Measurements from ENCODE around the gene TLR2. TPM values are rescaled to one million over a fixed set of nuclear protein-coding genes. Genes with fewer than 3 reads are reported as not detected.

The TLR2 gene
- 0.08 to 0.37 TPM (median 0.18 TPM) in 4 of 5 replicates, not detected in the other for total RNA-seq (2022; extraction: Qiagen RNA extraction; ENCODE audit: low read depth)

GRCh38 chr4:153684182-153684970 lies at the start of gene TLR2:
TSS of gene TLR2 (plus strand) at chr4:153684280. CDS start at chr4:153702908, 18,628 bp downstream.

Other genes starting within 250 kb of the TLR2 start
- 4.1 to 6.2 TPM (median 5.3 TPM) in 5 replicates for gene TMEM131L, start 217.9 kb upstream of the TLR2 start, total RNA-seq (2022; extraction: Qiagen RNA extraction; ENCODE audit: low read depth)
- gene RNF175, start 75.7 kb downstream of the TLR2 start, total RNA-seq (2022; extraction: Qiagen RNA extraction; ENCODE audit: low read depth), result not detected in 5 replicates
- gene SFRP2, start 104.8 kb downstream of the TLR2 start, total RNA-seq (2022; extraction: Qiagen RNA extraction; ENCODE audit: low read depth), result not detected in 5 replicates

Data from A549 treated with RU486 at 1 μM for 4 hours (cell line).